Cardiac fibroblast (primary cell): ENCODE measurements around the gene CSNK1G2.

ENCODE experiments used
- DNase-seq, 2 donors: peaks; one replicate each; pipeline versions ENCODE4 v3.0.0 to v3.0.0-alpha.2; 2010; ENCODE audit warnings: low read depth in 2 of 2
- H3K4me3 ChIP-seq, 2 donors: replicated peaks in 1 of 2; 1 replicate in 1 of 2; 2 replicates in 1 of 2; pipeline ENCODE4 v1.5.1; 2011; ENCODE audit warnings: low read depth in 2 of 2, low read length in 2 of 2, mild to moderate bottlenecking in 2 of 2, moderate library complexity in 1 of 2
- CTCF ChIP-seq: IDR thresholded peaks from one replicate; pipeline ENCODE4 v1.5.1; 2011; ENCODE audit warnings: low read depth, mild to moderate bottlenecking, low read length, inconsistent platforms

The CSNK1G2 gene

GRCh38 chr19:1947651-1948209 is 6.8 kb downstream of the CSNK1G2 start:
- H3K4me3 ChIP-seq, result no peak overlapping the region
- DNase-seq, result no peak
- TF ChIP-seq CTCF, result no peak

- no peak for DNase-seq
- H3K4me3 ChIP-seq, result no peak overlapping the region
- no peak for TF ChIP-seq CTCF
Observed at GRCh38 chr19:1949304-1950101, 8.5 kb downstream of the CSNK1G2 start.

GRCh38 chr19:1950640-1951039 is 9.7 kb downstream of the CSNK1G2 start:
- DNase-seq, result no peak
- no peak for TF ChIP-seq CTCF
- H3K4me3 ChIP-seq, result no peak overlapping the region

GRCh38 chr19:1952635-1953034 is 11.7 kb downstream of the CSNK1G2 start:
- no peak overlapping the region for H3K4me3 ChIP-seq
- no peak for DNase-seq
- no peak for TF ChIP-seq CTCF

GRCh38 chr19:1953037-1953436 is 12.1 kb downstream of the CSNK1G2 start:
- H3K4me3 ChIP-seq, result no peak overlapping the region
- no peak for DNase-seq
- TF ChIP-seq CTCF, result no peak

GRCh38 chr19:1953441-1954094 is 12.6 kb downstream of the CSNK1G2 start:
- H3K4me3 ChIP-seq, result no peak overlapping the region
- TF ChIP-seq CTCF, result no peak
- no peak for DNase-seq
